Skeletal muscle cell (primary cell): ENCODE data around the gene DLD.
"Not testable (repeated sequence)": the region's sequence is repeated elsewhere in the genome, so short reads cannot be mapped to it uniquely, and the experiment has no call there.

ENCODE experiments used
- DNase-seq: peaks from one replicate; pipeline ENCODE4 v3.0.0-alpha.2; 2010; ENCODE audit warnings: low read depth
- H3K4me3 ChIP-seq: 2 replicates; pipeline ENCODE4 v1.5.1; 2011; ENCODE audit warnings: low read depth, mild to moderate bottlenecking, control low read depth, low read length, moderate library complexity

DLD gene

DNA sequence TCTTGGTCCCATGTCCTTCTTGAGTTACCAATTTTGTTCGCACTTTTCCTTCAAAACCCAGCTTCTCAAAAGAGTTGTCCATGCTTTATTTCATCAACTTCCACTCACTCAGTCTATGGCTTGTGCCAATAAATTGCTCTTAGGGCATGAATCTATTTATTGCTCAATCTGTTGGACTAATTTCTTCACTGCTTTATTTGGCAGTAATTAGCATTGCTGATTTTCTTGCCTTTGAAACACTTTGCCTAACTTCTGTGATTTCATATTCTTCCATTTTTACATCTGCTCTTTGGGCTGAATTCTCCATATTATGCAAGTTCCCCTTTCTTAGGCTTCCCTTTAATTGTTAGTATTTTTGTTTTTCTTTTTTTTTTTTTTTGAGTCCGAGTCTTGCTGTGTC lies 16.8 kb downstream of the DLD start:
- DNase-seq: no peak

DNA sequence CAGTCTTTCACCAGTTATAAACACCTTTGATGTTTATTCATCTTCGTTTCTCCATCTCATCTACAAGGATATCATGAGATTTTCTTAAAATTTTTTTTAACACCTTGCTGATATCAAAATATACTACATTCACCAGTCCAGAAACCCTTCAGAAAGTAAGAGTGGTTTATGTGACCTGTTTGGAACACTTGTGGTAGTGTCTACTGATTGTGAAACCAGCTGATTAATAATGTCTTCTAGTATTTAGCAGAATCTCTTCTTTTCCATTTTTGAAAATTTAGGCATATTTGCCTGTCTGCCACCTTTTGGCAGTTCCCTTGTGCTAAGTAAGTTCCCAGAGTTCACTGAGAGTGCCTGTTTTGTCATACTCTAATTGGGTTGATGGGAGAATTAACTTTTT lies 18.5 kb downstream of the DLD start:
- no peak for DNase-seq
- H3K4me3 ChIP-seq: no peak overlapping the region

More for the DNA sequence above, 16.8 kb downstream of the DLD start:
- no peak overlapping the region for H3K4me3 ChIP-seq

DNA sequence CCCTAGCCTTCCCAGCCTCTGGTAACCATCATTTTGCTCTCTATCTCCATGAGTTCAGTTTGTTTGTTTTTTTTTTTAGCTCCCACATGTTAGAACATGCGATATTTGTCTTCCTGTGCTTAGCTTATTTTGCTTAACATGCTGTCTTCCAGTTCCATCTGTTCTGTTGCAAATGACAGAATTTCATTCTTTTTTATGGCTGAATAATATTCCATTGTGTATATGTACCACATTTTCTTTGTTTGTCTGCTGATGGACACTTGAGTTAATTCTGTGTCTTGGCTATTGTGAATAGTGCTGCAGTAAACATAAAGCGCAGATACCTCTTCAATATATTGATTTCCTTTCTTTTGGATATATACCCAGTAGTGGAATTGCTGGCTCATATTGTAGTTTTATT lies 21.0 kb downstream of the DLD start:
- no peak for DNase-seq
- no peak overlapping the region for H3K4me3 ChIP-seq

DNA sequence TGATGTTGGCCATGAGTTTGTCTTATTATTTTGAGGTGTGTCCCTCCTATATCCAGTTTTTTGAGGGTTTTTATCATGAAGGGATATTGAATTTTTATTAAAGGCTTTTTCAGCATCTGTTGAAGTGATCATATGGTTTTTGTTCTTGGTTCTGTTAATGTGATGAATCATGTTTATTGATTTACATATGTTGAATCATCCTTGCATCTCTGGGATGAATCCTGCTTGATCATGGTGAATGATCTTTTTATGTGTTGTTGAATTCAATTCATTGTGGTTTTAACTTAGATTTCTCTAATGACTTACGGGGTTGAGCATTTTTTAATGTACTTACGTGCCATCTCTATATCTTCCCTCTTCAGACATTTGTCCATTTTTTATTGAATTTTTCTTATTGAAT lies 22.9 kb downstream of the DLD start:
- no peak overlapping the region for H3K4me3 ChIP-seq
- no peak for DNase-seq

DNA sequence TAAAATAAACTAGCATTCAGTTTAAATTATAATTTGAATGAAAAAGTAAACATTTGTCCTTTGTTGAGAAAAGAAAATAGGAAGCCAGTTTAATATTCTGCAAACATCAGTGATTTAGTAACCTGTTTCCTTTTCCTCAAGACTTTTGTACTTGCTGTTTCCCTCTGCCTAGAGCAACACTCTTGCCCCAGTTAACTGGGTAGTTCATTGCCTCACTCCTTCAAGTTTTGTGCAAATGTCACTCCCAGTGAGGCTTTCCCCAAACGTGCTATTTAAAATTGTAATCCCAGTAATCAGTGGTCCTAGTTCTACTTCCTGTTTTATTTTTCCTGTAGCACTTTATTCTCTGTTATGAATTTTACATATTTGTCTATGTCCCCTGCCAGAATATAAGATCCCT lies 23.8 kb downstream of the DLD start:
- no peak for DNase-seq
- no peak overlapping the region for H3K4me3 ChIP-seq

DNA sequence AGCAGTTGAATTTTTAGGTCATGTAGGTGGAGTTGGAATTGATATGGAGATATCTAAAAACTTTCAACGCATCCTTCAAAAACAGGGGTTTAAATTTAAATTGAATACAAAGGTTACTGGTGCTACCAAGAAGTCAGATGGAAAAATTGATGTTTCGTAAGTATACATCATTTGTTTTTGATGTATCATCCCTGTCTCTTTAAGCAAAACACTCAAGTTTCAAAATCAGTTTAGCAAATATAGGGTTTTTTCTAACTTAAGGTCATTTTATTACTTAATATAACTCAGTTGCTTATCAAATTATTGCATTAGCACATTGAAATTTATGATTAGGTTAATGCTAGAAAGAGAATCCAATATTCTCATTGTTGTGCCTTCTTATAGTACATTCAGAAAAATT lies 24.6 kb downstream of the DLD start:
- DNase-seq: no peak
- H3K4me3 ChIP-seq: no peak overlapping the region

DNA sequence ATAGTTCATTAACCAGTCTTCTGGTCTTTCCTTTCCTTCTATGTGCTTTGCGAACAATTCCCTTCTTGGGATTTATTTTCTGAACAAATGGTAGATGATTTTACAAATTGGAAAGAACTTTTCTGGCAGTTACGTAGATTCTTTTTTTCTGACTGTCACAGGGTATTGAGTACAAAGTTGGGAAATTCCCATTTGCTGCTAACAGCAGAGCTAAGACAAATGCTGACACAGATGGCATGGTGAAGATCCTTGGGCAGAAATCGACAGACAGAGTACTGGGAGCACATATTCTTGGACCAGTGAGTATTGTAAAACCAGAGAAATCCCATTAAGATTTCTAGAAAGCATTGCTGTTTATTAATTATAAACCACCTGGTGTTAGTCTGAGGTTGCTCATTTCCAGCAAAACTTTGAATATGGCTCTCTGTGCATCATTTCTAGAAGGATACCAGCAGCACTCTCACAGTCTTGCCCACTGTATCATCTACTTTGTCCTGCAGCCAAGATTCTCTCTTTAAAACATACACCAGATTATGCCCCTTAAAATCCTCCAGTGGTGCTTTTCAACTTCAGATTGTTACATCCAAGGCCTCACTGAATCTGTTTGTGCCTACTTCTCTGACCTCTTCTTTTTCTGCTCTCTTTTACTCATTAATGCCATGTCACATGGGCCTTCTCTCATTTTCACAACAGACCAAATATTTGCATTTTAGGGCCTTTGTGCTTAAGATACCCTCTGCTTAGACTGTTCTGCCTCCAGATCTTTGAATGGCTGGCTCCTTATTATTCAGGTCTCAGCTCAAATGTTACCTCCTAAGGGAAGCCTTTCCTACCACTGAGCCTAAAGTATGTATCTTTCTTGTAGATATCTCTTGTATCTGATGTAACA lies 27.0 kb downstream of the DLD start:
- no peak overlapping the region for H3K4me3 ChIP-seq
- DNase-seq: no peak

DNA sequence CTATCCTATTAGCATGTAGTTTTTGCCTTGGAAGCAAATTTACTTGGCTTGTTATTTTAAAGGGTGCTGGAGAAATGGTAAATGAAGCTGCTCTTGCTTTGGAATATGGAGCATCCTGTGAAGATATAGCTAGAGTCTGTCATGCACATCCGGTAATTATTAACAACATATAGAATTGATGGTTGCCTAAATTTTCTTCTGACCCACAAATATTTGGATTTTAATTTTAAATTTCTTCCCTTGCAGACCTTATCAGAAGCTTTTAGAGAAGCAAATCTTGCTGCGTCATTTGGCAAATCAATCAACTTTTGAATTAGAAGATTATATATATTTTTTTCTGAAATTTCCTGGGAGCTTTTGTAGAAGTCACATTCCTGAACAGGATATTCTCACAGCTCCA lies 28.0 kb downstream of the DLD start:
- DNase-seq: no peak
- H3K4me3 ChIP-seq: no peak overlapping the region

DNA sequence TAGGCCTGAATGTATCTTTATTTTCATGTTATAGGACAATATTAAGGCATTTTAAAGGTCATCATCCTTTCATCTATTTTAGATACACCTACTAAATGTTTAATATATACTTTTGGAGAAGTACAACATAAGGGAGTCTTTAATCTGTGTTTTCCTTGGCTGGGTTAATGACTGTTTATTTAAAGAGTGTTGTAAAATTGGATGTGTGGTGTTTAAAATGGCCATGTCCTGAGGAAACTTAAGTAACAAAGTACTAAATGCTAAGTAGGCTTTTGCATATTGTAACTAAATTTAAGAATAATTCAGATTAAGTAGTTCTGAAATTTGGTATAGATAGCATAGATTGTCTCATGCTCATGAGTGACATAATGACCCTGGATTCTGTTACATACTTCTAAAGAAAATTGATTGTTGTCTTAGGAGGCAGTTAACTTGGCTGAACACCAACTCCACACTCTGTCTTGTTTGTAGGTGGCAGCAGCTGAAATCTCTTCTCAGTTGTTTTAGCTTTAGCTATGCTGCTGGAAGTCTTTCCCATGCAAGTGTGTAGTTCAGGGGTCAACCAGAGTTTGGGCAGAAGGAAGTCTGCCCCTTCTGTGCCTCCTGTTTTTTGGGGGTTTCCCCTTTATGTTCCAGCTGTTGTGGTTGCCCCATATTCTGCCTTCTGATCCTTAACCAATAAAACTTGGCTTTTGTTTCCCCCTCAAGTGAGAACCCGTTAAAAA lies 29.2 kb downstream of the DLD start:
- DNase-seq: no peak

DNA sequence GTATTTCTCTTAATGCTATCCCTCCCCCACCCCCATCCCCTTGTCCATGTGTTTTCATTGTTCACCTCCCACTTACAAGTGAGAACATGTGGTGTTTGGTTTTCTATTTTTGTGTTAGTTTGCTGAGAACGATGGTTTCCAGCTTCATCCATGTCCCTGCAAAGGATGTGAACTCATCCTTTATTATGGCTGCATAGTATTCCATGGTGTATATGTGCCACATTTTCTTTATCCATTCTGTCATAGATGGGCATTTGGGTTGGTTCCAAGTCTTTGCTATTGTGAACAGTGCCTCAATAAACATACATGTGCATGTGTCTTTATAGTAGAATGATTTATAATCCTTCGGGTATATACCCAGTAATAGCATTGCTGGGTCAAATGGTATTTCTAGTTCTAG lies 30.8 kb downstream of the DLD start:
- H3K4me3 ChIP-seq, DNase-seq: not testable (repeated sequence)

More for the DNA sequence above, 29.2 kb downstream of the DLD start:
- no peak overlapping the region for H3K4me3 ChIP-seq

DNA sequence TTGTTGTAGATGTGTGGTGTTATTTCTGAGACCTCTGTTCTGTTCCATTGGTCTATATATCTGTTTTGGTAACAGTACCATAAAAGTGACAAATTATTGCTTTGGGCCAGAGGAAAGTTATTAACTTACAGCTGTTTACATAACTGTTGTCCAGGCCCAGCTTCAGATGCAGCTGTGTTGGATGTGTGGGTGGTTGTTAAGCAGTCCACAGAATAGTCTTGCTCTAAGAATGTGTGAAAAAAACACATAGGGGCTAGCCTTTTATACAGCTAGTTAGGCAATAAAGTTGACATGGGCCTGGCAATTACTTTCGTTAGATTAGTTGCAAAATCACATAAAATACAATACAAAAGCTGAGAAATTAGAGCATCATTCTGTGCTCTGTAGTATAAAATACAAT lies 31.9 kb downstream of the DLD start:
- H3K4me3 ChIP-seq: no peak overlapping the region
- DNase-seq: no peak

DNA sequence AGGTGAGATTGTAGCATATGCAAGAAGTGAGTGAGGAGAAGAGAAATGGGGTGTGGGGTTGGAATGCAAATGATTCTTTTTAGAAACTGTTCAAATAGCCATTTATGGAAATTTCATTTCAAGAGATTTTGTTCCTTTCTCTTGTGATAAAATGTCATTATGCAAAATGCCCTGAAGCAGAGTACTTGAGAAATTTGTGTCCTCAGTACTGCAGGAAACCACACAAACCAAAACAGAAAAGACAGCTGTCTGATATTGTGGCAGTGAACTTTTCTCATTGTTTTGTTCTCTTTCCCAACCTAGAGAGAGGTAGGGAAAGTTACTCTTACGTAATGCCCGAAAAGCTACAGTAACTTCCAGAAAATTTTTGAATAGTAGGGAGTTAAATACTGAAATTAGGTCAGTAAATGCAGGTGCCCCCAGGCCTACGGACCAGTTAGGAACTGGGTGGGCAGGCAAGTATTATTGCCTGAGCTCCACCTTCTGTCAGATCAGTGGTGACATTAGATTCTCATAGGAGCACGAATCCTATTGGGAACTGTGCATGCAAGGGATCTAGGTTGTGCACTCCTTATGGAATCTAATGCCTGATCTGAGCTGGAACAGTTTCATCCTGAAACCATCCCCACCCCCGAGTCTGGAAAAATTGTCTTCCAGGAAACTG lies 34.0 kb downstream of the DLD start:
- no peak for DNase-seq
- no peak overlapping the region for H3K4me3 ChIP-seq

DNA sequence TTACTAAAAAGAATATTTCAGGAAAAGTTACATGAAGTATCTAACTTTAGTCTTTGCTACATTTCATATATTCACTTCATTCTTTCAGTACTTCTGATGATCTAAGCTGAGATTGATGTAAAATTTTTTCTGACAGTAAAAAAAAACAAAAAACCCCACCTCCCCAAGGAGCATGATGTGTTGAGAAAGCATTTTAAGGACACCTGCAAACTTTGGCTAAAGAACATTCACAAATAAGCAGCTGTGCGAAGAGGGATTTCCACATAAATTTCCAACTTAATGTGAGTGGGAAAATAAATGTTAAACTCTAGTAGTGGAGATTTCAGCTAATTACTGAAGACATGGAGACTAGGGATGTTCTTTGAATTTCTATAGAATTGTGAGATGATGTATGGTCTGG lies 35.5 kb downstream of the DLD start:
- DNase-seq: no peak
- no peak overlapping the region for H3K4me3 ChIP-seq

DNA sequence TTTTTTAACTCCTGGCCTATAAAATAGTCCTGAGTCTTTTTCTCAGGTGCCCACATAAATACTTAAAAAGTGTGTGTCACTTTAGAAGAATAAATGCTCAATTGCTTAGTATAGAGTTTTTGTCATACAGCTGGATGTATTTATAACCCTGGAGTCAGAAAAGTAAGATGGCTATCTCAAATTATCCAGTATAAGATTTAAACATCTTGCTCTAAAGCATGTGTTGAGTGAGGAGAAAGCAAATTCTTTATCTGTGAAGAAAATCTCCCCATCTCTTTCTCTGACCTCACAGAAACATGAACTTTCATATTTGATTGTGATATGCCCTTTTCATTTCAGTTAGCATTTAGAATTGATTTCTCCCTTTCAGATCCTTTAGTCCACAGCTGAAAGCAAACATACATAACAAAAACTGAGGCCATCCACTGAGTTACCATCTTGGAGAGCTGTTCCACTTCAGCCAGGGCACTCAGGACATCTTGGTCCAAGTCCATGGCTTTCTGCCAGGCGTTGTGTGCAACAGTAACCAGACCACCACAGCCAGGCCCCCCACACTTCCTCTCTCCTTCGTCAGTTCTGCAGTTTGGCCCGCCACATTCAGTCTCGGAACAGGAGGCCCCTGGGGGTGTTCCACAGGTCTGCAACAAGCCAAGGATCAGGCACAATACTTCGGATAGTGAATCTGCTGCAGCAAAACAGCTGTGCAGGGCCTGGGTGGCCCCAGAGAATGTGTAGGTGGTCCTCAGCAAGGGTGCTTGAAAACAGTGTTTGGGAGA lies 40.9 kb downstream of the DLD start:
- H3K4me3 ChIP-seq: no peak overlapping the region
- no peak for DNase-seq

DNA sequence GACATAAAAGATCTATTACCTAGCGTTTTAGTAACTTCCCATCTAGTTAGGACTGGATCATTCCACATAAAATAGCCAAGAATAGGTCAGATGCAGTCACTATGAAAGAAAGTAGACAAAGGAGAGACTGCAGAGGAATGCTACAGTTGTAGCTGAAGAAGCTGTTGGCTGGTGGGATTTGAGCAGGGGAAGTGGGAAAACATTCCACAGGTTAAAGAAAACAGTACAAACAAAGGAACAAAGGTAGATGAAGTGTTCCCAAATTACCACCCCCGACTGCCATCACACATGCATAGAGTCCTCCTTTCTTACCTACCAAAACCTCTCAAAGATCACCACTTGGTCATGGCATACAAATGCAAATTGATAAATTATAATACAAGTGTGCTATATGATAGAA lies 41.8 kb downstream of the DLD start:
- DNase-seq: no peak

DNA sequence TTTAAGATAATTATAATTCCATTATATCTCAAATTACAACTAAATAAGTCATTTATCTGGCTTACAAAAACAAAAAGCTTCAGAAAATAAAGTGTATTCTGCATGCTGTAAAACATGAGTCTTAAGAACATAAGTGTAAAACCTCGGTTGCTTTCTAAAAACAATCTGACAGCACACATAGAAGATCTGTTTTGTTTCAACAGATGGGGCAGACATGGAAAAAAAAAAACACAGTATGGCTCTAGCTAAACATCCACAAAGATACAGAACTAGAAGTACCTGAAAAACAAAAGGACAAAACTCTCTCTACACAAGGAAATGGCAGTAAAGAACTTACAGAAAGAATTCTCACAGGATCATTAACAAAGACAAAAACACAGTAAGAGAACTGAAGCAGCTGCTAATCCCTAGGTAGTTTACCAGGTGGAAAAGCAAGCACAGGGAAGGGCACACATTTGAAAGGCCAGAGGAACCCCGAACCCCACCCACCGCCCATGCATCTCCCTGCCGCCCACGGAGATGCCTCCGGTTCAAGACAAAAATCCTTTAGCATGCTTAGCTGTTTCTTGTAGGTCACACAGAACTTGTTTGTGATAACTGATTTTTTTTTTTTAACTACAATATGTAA lies 42.5 kb downstream of the DLD start:
- DNase-seq: no peak

More for the DNA sequence above, 41.8 kb downstream of the DLD start:
- H3K4me3 ChIP-seq: no peak overlapping the region

DNA sequence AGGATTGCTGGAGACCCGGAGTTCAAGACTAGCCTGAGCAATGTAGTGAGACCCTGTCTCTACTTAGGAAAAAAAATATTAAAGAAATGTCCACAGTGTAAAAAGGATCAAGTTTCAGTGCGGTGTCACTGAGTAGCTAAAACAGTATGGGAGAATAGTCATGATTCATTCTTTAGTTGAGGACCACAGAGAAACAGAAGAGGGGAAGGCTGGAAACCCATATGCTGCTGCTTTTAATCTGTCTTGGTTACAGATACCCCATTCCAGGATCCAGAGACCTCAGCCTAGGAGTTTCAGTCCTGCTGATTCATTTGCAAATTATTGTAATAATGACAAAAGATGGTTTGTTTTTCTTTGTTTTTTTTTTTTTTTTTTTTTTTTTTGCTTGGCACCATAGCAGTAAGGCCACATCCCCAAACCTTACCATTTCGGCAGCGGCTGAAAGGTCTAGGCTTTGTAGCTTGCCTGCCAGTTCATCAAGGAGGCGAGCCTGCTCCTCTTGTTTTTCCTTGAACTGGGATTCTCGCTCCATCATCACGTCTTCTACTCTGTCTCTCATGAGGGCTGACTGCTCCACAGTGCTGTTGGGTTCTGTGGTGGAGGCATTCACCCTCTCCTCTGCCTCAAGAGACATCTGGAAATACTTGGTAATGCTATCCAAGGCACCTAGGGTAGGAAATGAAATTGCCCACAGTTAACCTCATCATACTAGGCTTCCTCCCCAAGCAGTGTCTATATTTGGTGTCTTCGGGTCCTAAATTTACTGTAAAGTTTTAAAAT lies 44.2 kb downstream of the DLD start:
- no peak for DNase-seq
- H3K4me3 ChIP-seq: no peak overlapping the region

More for the DNA sequence above, 42.5 kb downstream of the DLD start:
- no peak overlapping the region for H3K4me3 ChIP-seq

DNA sequence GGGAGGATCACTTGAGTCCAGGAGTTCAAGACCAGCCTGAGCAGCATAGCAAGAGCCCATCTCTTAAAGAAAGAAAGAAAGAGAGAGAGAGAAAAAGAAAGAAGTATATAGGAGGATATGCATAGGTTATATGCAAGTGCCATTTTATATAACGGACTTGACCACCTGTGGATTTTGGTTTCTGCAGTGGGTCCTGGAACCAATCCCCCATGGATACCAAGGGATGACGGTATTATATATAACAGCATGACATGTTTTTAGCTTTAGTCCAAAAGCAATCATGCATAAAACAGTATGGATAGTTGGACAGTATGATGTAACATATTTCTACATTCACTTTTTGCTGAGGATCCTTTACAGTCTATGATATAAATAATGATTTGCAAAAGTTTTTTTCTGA lies 45.3 kb downstream of the DLD start:
- H3K4me3 ChIP-seq: no peak overlapping the region
- DNase-seq: no peak
